OCI-LY1 (cell line): ENCODE results near the gene STEAP3.

Experiments used
- EZH2 ChIP-seq: fragments of 200-600 bp; sonication (generic), shearing (Covaris generic); IDR thresholded peaks from 2 replicates; pipeline ENCODE4 v1.8.0; 2017; ENCODE audit warnings: borderline replicate concordance, mixed run types, mild to moderate bottlenecking, antibody characterized with exemption, low read length, moderate library complexity, mixed read lengths
- TF ChIP-seq, protein P1 (sequence below): fragments of 200-600 bp; sonication (generic), shearing (Covaris generic); IDR thresholded peaks from 2 replicates; pipeline ENCODE4 v1.5.1; 2017; ENCODE audit warnings: mild to moderate bottlenecking, antibody characterized with exemption, low read length, moderate library complexity, mixed read lengths

DNA sequence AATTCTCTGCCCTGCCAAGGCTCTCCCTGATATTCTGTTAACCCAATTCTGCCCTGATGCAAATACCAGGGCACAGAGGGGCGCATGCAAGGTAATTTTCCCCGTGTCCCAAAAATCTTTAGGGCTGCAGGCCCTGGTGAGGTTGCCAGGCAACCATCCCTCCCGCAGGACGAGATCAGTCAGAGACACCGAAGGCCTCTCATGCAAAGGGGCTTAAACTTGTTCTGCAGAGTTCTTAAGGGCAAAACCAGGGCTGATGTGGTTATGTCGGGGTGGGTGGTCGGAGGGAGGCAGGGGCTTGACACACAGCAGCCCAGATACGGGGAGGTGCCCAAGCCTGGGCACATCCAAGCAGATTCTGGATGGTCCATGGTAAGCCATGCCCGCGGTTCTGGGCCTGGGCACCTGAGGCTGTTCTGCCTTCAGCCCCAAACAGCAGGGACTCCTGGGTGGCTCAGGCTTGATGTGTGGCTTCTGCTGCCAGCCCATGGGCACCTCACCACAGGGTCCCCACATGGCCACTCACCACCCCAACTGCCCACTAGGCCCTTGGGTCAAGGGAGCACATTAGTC is 27.2 kb downstream of the STEAP3 start:
- no peak for TF ChIP-seq EZH2
- TF ChIP-seq, protein P1, sequence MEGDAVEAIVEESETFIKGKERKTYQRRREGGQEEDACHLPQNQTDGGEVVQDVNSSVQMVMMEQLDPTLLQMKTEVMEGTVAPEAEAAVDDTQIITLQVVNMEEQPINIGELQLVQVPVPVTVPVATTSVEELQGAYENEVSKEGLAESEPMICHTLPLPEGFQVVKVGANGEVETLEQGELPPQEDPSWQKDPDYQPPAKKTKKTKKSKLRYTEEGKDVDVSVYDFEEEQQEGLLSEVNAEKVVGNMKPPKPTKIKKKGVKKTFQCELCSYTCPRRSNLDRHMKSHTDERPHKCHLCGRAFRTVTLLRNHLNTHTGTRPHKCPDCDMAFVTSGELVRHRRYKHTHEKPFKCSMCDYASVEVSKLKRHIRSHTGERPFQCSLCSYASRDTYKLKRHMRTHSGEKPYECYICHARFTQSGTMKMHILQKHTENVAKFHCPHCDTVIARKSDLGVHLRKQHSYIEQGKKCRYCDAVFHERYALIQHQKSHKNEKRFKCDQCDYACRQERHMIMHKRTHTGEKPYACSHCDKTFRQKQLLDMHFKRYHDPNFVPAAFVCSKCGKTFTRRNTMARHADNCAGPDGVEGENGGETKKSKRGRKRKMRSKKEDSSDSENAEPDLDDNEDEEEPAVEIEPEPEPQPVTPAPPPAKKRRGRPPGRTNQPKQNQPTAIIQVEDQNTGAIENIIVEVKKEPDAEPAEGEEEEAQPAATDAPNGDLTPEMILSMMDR = no peak
